MM.1S (cell line): ENCODE results near the gene MINK1.

Source experiments
- DNase-seq: peaks from one replicate; pipeline ENCODE4 v3.0.0-alpha.2; 2015
- H2AFZ ChIP-seq: fragments of 300-600 bp; sonication (generic); 2 replicates; pipeline ENCODE4 v1.6.0; 2016; ENCODE audit warnings: antibody characterized with exemption, low read length
- H3F3A ChIP-seq: fragments of 300-600 bp; sonication (generic); 2 replicates; pipeline ENCODE4 v1.6.1; 2016; ENCODE audit warnings: mild to moderate bottlenecking, antibody characterized with exemption, low read length, moderate library complexity, mixed read lengths; ENCODE audit not compliant: insufficient read depth
- H3K27ac ChIP-seq: fragments of 300-600 bp; sonication (generic); 2 replicates; pipeline ENCODE4 v1.5.1; 2016; ENCODE audit warnings: mild to moderate bottlenecking, low read length
- H3K27me3 ChIP-seq: fragments of 300-600 bp; sonication (generic); replicated peaks from 2 replicates; pipeline ENCODE4 v1.6.0; 2016; ENCODE audit warnings: low read length; ENCODE audit not compliant: insufficient read depth
- H3K36me3 ChIP-seq: fragments of 300-600 bp; sonication (generic); replicated peaks from 2 replicates; pipeline ENCODE4 v1.6.1; 2016; ENCODE audit warnings: mild to moderate bottlenecking, low read length, mixed read lengths; ENCODE audit not compliant: insufficient read depth
- H3K4me1 ChIP-seq: fragments of 300-600 bp; sonication (generic); 2 replicates; pipeline ENCODE4 v1.6.1; 2016; ENCODE audit warnings: low read length, mixed read lengths
- H3K4me2 ChIP-seq: fragments of 300-600 bp; sonication (generic); 2 replicates; pipeline ENCODE4 v1.6.0; 2016; ENCODE audit warnings: low read depth, low read length
- H3K4me3 ChIP-seq: fragments of 300-600 bp; sonication (generic); 2 replicates; pipeline ENCODE4 v1.5.1; 2016; ENCODE audit warnings: low read length, mixed read lengths
- H3K79me2 ChIP-seq: fragments of 300-600 bp; sonication (generic); 2 replicates; pipeline ENCODE4 v1.6.1; 2016; ENCODE audit warnings: mixed run types, low read length, mixed read lengths
- H3K9ac ChIP-seq: fragments of 300-600 bp; sonication (generic); 2 replicates; pipeline ENCODE4 v1.6.1; 2016; ENCODE audit warnings: low read length, mixed read lengths
- H3K9me2 ChIP-seq: fragments of 300-600 bp; sonication (generic); replicated peaks from 2 replicates; pipeline ENCODE4 v1.6.1; 2016; ENCODE audit warnings: mild to moderate bottlenecking, low read length, mixed read lengths; ENCODE audit not compliant: insufficient read depth
- H3K9me3 ChIP-seq: fragments of 300-600 bp; sonication (generic); replicated peaks from 2 replicates; pipeline ENCODE4 v1.6.1; 2016; ENCODE audit warnings: mild to moderate bottlenecking, low read length, mixed read lengths; ENCODE audit not compliant: insufficient read depth
- H4K20me1 ChIP-seq: fragments of 300-600 bp; sonication (generic); 2 replicates; pipeline ENCODE4 v1.6.1; 2016; ENCODE audit warnings: mild to moderate bottlenecking, low read length, moderate library complexity, mixed read lengths; ENCODE audit not compliant: insufficient read depth
- CTCF ChIP-seq: fragments of 300-600 bp; sonication (generic); IDR thresholded peaks from 2 replicates; pipeline ENCODE4 v1.5.1; 2016; ENCODE audit warnings: antibody characterized with exemption, low read length, mixed read lengths
- EZH2 ChIP-seq: fragments of 300-600 bp; sonication (generic); optimal IDR thresholded peaks from 2 replicates; pipeline ENCODE3; 2017; ENCODE audit warnings: low read depth, mild to moderate bottlenecking, antibody characterized with exemption, low read length, mixed read lengths
- EZH2phosphoT487 ChIP-seq: fragments of 300-600 bp; sonication (generic); IDR thresholded peaks from 2 replicates; pipeline ENCODE4 v1.6.1; 2018; ENCODE audit warnings: antibody characterized with exemption, low read length

MINK1 gene

GRCh38 chr17:4786516-4786915 lies 46.6 kb upstream of the MINK1 start:
- H4K20me1 ChIP-seq: no peaks in the 10 kb centered on the region
- H3K27ac ChIP-seq: no peak overlapping the region
- H3K79me2 ChIP-seq: no peaks in the 10 kb centered on the region
- H3K9me2 ChIP-seq: no peaks in the 10 kb centered on the region
- peaks cover 3% of the 10 kb centered on the region for H3K4me1 ChIP-seq
- TF ChIP-seq CTCF: no peak
- TF ChIP-seq EZH2: no peak
- TF ChIP-seq EZH2phosphoT487: no peak
- H3K36me3 ChIP-seq: no peaks in the 10 kb centered on the region
- H3K4me3 ChIP-seq: no peak overlapping the region
- H3F3A ChIP-seq: no peaks in the 10 kb centered on the region
- H2AFZ ChIP-seq: no peak overlapping the region
- no peak overlapping the region for H3K4me2 ChIP-seq
- DNase-seq: no peak
- peaks cover 55% of the 10 kb centered on the region for H3K27me3 ChIP-seq
- no peak overlapping the region for H3K9ac ChIP-seq
- no peaks in the 10 kb centered on the region for H3K9me3 ChIP-seq

GRCh38 chr17:4788159-4788806 lies 44.9 kb upstream of the MINK1 start:
- Histone ChIP-seq H3K9me3 (no peaks in the 10 kb centered on the region), H3K79me2 (no peaks in the 10 kb centered on the region), H3K4me1 (peaks cover 3% of the 10 kb centered on the region), H3K9me2 (no peaks in the 10 kb centered on the region), H3K27me3 (peaks cover 46% of the 10 kb centered on the region), H3F3A (no peaks in the 10 kb centered on the region), H3K9ac (no peak overlapping the region), H4K20me1 (no peaks in the 10 kb centered on the region), H3K36me3 (no peaks in the 10 kb centered on the region), H2AFZ (no peak overlapping the region), H3K4me3 (no peak overlapping the region), H3K4me2 (no peak overlapping the region), H3K27ac (no peak overlapping the region)
- DNase-seq: no peak
- no peak for TF ChIP-seq EZH2phosphoT487
- TF ChIP-seq EZH2: no peak
- no peak for TF ChIP-seq CTCF

- DNase-seq: no peak
- Histone ChIP-seq H3K9me2 (no peaks in the 10 kb centered on the region), H3K79me2 (no peaks in the 10 kb centered on the region), H3K36me3 (no peaks in the 10 kb centered on the region), H3K4me1 (peaks cover 3% of the 10 kb centered on the region), H3K4me2 (peak within 1 kb of the TSS; percentile 91), H3K27me3 (peaks cover 39% of the 10 kb centered on the region), H2AFZ (peak within 1 kb of the TSS; percentile 93), H3K4me3 (peak within 1 kb of the TSS; percentile 74), H3K9me3 (no peaks in the 10 kb centered on the region), H3K9ac (peak within 1 kb of the TSS; percentile 73), H4K20me1 (no peaks in the 10 kb centered on the region), H3F3A (no peaks in the 10 kb centered on the region), H3K27ac (peak within 1 kb of the TSS; percentile 71; the same call in 1 of the 2 replicates)
- TF ChIP-seq EZH2phosphoT487 (no peak), EZH2 (no peak), CTCF (no peak)
Observed at GRCh38 chr17:4788807-4789700, 44.1 kb upstream of the MINK1 start, which contains the start of gene GLTPD2. Gene GLTPD2 (plus strand): TSS chr17:4788964. CDS start chr17:4789012, 48 bp downstream.
